Chondrocyte (in vitro differentiated cells): ENCODE measurements around the gene RDH11. TPM values are rescaled to one million over a fixed set of nuclear protein-coding genes. Genes with fewer than 3 reads are reported as not detected.
A peak's percentile ranks its signal among the peaks of the same experiment; 100 is the strongest.

Source experiments
- DNase-seq: peaks from one replicate; pipeline ENCODE4 v3.0.0; 2021; ENCODE audit warnings: mixed read lengths, low spot score
- H3K27ac Mint-ChIP-seq: one replicate; pipeline ENCODE4 v1.8.0; 2021; ENCODE audit warnings: mild to moderate bottlenecking, moderate library complexity, mixed read lengths; ENCODE audit not compliant: unreplicated experiment
- H3K27me3 Mint-ChIP-seq: 2 replicates; pipeline ENCODE4 v1.8.0; 2021; ENCODE audit warnings: low read depth, mixed read lengths
- H3K36me3 Mint-ChIP-seq: 2 replicates; pipeline ENCODE4 v1.8.0; 2021; ENCODE audit warnings: low read depth, mixed read lengths
- H3K4me1 Mint-ChIP-seq: 2 replicates; pipeline ENCODE4 v1.8.0; 2021; ENCODE audit warnings: low read depth, mild to moderate bottlenecking, mixed read lengths
- H3K4me3 Mint-ChIP-seq: one replicate; pipeline ENCODE4 v1.8.0; 2021; ENCODE audit warnings: mild to moderate bottlenecking, moderate library complexity, mixed read lengths; ENCODE audit not compliant: unreplicated experiment
- H3K9me3 Mint-ChIP-seq: 2 replicates; pipeline ENCODE4 v1.8.0; 2021; ENCODE audit warnings: low read depth, mixed read lengths
- total RNA-seq: library from RNA; stranded (reverse); gene quantifications from 3 replicates; pipeline ENCODE4 v1.2.1, GENCODE V29; 2021
- TF ChIP-seq, protein P1 (sequence below): fragments of 200-600 bp; sonication (generic); IDR thresholded peaks from 2 replicates; pipeline ENCODE4 v1.5.0; 2021; ENCODE audit warnings: antibody characterized with exemption, mild to moderate bottlenecking, moderate library complexity

RDH11 gene
- total RNA-seq, 1 donor from 2014 or later, result 69.4 TPM

GRCh38 chr14:67674480-67675218, 20.9 kb downstream of the RDH11 start, which contains the start of gene VTI1B:
TSS of gene VTI1B (minus strand) at chr14:67674632. CDS start at chr14:67674489, 143 bp downstream.
- peak within 1 kb of the TSS; percentile 87 for H3K4me3 Mint-ChIP-seq
- no peaks in the 10 kb centered on the region for H3K27me3 Mint-ChIP-seq
- H3K36me3 Mint-ChIP-seq, result peaks cover 6% of the 10 kb centered on the region
- no peaks in the 10 kb centered on the region for H3K9me3 Mint-ChIP-seq
- H3K27ac Mint-ChIP-seq, result peak within 1 kb of the TSS; percentile 96
- DNase-seq, result peak; percentile 88
- peaks cover 23% of the 10 kb centered on the region for H3K4me1 Mint-ChIP-seq
- TF ChIP-seq, protein P1, sequence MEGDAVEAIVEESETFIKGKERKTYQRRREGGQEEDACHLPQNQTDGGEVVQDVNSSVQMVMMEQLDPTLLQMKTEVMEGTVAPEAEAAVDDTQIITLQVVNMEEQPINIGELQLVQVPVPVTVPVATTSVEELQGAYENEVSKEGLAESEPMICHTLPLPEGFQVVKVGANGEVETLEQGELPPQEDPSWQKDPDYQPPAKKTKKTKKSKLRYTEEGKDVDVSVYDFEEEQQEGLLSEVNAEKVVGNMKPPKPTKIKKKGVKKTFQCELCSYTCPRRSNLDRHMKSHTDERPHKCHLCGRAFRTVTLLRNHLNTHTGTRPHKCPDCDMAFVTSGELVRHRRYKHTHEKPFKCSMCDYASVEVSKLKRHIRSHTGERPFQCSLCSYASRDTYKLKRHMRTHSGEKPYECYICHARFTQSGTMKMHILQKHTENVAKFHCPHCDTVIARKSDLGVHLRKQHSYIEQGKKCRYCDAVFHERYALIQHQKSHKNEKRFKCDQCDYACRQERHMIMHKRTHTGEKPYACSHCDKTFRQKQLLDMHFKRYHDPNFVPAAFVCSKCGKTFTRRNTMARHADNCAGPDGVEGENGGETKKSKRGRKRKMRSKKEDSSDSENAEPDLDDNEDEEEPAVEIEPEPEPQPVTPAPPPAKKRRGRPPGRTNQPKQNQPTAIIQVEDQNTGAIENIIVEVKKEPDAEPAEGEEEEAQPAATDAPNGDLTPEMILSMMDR, result peak; percentile 57

- H3K36me3 Mint-ChIP-seq, result peaks cover 6% of the 10 kb centered on the region
- TF ChIP-seq, protein P1, result peak; percentile 71
- H3K9me3 Mint-ChIP-seq, result no peaks in the 10 kb centered on the region
- H3K4me1 Mint-ChIP-seq, result peaks cover 23% of the 10 kb centered on the region
- DNase-seq, result no peak
- peak overlapping the region; percentile 96 for H3K27ac Mint-ChIP-seq
- H3K27me3 Mint-ChIP-seq, result no peaks in the 10 kb centered on the region
- H3K4me3 Mint-ChIP-seq, result peak overlapping the region; percentile 87
These were observed 21.5 kb downstream of the RDH11 start for GRCh38 chr14:67674139-67674479.

DNA sequence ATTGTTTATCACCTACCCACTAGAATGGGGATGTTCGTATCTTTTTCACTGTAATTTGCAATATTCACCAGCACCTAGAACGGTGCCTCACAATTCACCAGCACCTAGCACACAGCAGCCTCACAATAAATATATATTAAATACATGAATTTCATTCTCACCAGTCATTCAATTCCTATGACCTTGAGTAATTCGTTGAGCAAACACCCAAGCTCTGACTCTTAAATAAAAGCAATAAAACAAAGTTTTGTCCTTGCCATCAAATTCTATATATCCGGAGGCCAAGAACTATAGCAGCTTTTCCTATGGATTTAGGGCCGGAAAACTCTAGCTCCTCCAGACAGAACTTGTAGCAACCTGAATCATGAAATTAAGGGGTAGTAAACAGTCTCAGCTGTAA, 22.1 kb downstream of the RDH11 start:
- Mint-ChIP-seq H3K9me3 (no peaks in the 10 kb centered on the region), H3K4me1 (peaks cover 23% of the 10 kb centered on the region), H3K4me3 (peak overlapping the region; percentile 87), H3K27ac (peak overlapping the region; percentile 96), H3K36me3 (peaks cover 6% of the 10 kb centered on the region), H3K27me3 (no peaks in the 10 kb centered on the region)
- DNase-seq, result no peak
- TF ChIP-seq, protein P1, result no peak

DNA sequence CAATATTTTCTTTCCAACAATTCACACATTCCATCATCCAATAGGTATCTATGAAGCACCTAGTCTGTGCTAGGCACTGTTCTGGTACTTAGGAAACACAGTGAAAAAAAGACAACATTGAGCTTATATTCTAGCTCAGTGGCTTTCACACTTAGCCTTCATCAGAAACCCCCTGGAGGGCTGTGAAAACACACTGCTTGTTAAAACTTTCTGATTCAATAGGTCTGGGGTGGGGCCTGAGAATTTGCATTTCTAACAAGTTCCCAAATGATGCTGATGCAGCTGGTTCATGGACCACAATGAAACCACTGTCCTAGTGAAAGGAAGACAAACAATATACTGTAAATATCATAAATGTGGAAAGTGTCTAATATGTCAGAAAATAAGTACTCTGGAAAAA, 27.0 kb downstream of the RDH11 start:
- no peak for DNase-seq
- no peaks in the 10 kb centered on the region for H3K9me3 Mint-ChIP-seq
- H3K4me3 Mint-ChIP-seq, result no peak overlapping the region
- H3K27me3 Mint-ChIP-seq, result no peaks in the 10 kb centered on the region
- TF ChIP-seq, protein P1, result no peak
- no peak overlapping the region for H3K27ac Mint-ChIP-seq
- H3K4me1 Mint-ChIP-seq, result peaks cover 32% of the 10 kb centered on the region
- no peaks in the 10 kb centered on the region for H3K36me3 Mint-ChIP-seq

GRCh38 chr14:67666750-67667449, 28.7 kb downstream of the RDH11 start:
- Mint-ChIP-seq H3K4me3 (no peak overlapping the region), H3K4me1 (peaks cover 21% of the 10 kb centered on the region), H3K27ac (peak overlapping the region; percentile 80), H3K36me3 (peaks cover 1% of the 10 kb centered on the region), H3K27me3 (no peaks in the 10 kb centered on the region), H3K9me3 (no peaks in the 10 kb centered on the region)
- TF ChIP-seq, protein P1, result peak; percentile 85
- DNase-seq, result no peak
